GM15510 (cell line): ENCODE measurements around the gene PIGX.

Experiments
- POLR2A ChIP-seq: IDR thresholded peaks from 3 replicates; pipeline ENCODE4 v1.6.1; 2011; ENCODE audit warnings: borderline replicate concordance; ENCODE audit not compliant: insufficient read length; ENCODE audit errors: extremely low read depth

Gene PIGX

DNA sequence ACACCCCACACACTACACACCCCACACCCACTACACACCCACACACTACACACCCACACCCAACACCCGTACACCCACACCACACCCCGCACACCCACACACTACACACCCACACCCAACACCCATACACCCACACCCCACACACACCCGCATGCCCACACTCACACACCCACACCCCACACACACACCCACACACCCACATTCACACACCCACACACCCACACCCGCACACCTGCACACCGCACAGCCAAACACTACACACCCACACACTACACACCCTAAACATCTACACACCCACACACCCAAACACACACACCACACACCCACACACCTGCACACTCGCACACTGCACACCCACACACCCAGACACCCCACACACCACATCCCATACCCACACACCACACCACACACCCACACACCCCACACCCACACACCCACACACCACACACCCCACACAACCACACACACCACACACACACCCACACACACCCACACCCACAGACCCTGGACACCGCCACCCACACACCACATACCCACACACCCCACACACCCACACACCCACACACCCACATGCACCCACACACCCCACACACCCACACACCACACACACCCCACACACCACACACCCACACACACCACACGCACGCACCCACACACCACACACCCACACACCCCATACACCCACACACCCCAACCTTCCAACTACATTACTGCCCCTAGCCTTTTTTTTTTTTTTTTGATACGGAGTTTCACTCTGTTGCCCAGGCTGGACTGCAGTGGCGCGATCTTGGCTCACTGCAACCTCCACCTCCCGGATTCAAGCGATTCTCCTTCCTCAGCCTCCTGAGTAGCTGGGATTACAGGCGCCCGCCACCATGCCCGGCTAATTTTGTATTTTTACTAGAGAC, 17.0 kb upstream of the PIGX start:
- TF ChIP-seq POLR2A, result no peak

DNA sequence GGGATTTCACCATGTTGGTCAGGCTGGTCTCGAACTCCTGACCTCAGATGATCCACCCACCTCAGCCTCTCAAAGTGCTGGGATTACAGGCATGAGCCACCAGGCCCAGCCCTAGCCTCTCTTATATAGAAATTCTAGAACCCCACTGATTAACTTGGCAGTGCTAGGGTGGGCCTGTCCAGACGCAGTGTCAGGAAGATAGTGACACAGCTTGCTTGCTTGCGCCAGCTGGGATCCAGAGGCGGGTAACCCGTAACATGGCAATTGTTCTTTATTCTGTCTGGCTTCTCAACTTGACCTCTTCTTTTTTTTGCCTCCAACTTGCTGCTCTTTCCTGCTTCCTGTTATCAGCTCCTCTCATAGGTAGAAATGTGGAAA, 16.3 kb upstream of the PIGX start:
- TF ChIP-seq POLR2A, result no peak

DNA sequence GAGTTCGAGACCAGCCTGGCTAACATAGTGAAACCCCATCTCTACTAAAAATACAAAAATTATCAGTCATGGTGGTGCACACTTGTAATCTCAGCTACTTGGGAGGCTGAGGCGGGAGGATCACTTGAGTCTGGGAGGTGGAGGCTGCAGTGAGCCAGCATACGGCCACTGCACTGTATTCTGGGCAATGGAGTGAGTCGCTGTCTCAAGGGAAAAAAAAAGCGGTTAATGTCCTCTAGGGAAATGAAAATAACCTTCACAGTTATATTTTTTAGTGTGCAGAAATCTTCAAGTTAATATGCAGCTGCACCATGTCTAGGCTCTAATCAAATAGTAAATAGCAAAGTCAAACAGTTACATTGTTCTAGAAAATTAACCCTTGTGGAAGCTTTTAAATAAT, 14.9 kb upstream of the PIGX start:
- TF ChIP-seq POLR2A, result no peak

DNA sequence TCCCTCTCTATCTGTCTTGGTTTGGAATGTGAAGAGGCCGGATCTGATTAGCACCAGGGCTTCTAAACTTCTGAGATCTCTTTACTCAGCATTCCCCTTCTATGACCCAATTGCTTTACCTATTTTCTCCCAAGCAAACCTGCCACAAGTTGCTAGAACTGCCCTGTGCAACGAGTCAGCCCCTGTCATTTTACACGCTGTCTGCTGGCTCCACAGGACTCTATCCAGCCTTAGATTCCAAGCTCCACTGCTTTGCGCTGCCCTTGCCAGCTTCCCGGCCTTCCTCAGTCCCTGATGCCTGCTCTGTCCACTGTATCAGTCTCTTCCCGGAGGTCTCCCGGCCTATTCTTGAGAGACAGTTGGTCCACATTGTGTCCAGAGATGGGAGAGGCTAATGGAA, 12.4 kb upstream of the PIGX start:
- no peak for TF ChIP-seq POLR2A

DNA sequence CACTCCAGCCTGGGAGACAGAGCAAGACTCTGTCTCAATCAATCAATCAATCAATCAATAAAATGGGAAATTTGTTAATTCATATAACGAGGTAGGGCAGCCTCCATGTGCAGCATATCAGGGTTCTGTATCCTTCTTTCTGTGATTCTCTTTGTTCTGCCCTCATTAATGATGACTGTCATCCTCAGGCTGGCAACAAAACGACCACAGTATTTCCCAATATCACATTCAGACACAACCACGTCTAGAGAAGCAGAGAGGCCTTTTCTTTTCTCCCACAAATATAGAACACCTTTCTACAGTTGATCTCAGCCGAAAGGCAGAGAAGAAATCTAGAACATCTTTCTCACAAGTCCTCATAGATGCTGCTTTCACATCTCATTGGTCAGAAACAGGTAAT, 11.4 kb upstream of the PIGX start:
- no peak for TF ChIP-seq POLR2A

DNA sequence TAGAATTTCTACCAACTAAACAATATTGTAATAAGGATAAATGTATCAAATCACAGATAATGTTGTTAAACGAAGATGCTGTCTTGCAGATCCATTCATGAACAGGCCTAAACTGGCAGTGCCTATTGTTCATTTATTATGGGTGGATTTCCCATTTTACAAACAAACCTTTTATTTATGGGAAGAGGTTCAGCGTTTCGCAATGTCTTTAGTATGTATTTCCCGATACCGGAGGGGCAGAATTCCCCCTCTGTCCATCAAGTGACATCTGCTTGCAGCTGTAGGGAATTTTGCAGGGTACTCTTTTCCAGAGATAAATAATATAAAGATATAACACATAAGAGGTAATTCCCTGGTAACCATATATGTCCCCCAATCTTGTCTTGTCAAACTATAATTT, 5.8 kb upstream of the PIGX start:
- TF ChIP-seq POLR2A, result no peak

DNA sequence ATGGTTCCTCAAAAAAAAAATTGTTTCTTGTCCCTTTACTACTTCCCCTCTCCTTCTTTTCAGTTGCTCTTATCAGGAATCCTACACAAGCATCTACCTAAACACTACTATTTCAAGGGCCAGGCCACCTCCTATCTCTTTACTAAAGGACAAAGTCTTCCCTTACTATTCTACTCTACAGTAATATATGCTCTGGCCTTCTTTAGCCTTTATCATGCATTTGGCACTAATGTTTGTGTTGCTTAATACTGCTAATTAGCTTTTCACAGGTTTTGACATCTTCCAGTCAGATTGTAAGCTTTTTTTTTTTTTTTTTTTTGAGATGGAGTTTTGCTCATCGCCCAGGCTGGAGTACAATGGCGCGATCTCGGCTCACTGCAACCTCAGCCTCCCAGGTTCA, 5.4 kb upstream of the PIGX start:
- TF ChIP-seq POLR2A, result no peak

DNA sequence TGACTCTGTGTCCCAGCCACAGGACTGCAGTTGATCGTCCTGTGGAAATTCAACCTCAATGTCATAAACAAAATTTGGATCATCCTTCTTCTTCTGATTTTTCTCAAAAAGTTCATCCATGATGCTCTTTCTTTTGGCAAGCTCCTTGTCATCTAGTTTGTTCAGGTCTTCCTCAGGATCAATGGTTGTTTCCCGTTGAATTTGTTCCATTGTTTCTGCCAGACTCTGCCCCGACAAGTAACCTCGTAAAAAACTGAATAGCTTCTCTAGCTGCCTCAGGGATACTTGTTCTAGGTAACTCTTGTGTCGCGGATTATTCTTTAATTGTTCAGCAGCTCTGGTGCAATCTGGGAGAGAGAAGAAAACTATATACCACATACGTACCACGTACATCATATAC, 4.6 kb upstream of the PIGX start:
- TF ChIP-seq POLR2A, result no peak

DNA sequence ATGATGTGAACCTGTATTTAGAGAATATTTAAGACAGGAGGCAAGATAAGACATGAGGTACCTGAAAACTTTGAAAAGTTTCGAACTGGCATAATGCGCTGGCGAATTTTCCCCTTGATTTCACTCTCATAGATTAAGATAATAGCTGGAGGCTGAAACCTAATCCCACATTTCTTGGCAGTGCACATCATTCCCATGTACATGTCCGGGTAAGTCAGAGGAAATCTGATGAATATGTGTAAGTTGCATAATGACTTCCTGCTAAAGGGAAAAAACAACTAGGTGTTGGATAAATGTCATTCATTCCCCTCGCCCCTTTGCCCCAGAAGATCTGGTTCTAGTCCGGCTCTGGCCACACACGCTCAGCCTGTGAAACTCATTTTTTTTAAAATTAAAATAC, 3.7 kb upstream of the PIGX start:
- TF ChIP-seq POLR2A, result no peak

DNA sequence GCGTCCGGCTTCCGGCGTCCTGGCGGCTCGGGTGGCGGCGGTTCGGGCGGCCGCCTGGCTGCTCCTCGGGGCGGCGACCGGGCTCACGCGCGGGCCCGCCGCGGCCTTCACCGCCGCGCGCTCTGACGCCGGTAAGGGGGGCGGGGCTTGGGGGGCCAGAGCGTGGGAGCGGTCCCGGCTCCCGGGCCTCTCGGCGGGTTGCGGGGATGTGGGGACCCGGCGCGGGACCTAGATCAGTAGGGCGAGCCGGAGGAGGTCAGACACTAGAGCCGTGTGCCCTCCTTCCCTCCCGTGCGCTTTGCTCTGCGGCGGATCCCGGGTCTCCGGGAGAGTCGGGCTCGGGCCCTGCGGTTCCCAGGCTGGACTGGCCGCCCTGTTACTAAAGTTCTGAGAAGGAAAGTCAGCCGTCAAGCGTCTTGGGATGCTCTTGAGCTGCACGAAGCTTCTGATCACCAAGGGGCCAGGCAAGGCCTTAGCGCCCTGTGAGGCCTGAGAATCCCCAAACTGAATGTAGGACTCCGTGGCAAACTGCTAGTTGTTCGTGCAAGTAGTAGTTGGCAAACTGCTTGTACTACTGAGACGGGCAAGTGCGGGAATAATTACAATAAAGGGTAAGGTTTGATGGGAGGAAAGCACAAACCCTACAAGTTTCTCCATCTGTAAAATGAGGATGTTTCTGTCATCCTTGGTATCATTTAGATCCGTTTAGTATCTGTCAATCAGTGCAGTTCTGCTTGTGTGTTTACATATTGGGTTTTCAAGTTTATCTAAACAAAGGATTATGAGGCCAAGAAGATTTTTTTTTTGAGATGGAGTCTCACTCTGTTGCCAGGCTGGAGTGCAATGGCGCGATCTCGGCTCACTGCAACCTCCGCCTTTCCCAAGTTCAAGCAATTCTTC, 587 bp downstream of the PIGX start:
- TF ChIP-seq POLR2A, result no peak

DNA sequence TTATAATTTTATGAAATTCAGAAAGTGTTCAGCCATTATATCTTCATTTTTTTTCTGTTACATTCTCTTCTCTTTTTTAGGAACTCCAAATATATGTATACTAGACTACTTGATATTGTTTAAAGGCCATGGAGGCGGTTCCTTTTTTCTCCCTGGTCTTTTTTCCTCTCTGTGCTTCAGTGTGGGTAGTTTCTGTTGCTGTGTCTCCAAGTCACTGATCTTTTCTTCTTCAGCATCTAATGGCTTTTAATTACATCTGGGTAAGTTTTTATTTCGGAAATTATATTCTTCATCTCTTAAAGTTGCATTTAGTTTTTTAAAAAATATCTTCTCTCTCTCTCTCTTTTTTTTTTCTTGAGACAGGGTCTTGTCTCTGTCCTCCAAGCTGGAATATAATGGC, 8.9 kb downstream of the PIGX start:
- TF ChIP-seq POLR2A, result no peak

DNA sequence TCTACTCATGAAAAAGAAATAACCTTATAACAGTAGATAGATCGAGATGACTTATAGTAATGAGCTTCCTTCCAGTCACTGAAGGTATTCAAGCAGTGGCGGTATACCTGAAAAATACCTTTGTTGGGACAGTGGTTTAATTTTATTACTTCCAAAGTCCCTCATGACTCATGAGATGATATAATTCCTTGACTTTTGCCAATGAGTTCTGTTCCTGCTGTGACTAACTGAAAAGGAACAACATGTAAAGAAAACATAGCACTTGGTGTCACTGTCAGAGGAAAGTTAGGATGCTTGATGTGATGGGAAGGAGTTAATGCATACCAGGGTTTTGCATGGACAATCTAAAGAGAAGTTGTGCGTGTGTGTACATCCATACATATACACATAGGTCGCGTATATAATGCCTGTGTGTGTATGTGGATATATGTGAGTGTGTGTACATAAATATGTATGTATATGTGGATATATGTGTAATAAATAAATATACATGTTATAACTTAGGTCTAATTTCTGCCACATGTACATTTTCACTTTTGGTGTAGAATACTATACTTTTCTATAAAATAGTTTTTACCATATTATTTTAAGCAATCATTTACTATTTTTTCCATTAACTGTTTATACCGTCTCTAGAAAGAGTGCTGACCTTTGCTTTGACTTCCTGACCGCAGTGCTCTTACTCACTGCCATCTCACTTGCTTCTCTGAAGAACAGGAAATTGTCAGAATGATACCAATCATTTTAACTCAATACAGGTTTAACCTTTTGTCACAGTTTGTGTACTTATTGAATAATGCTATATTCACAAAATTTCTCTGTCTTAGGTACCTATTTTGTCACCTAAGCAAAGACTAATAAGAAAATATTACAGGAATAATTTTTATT, 14.9 kb downstream of the PIGX start:
- TF ChIP-seq POLR2A, result no peak

DNA sequence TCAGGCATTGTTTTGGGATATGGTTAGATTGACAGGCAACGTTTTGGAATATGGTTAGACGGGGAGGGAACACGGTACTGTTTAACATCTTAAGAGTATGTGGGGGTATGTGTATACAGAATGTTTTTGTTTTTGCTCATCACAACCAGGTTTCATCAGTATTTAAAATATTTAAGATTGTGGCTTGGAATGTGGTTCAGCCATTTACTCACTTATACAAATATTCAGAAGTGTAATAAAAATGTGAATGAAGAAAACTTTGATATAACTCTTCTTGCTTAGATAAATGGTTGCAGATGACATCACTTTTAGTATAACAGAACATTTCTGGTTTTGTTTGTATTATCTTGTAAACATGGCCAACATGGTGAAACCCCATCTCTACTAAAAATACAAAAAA, 23.6 kb downstream of the PIGX start:
- no peak for TF ChIP-seq POLR2A

DNA sequence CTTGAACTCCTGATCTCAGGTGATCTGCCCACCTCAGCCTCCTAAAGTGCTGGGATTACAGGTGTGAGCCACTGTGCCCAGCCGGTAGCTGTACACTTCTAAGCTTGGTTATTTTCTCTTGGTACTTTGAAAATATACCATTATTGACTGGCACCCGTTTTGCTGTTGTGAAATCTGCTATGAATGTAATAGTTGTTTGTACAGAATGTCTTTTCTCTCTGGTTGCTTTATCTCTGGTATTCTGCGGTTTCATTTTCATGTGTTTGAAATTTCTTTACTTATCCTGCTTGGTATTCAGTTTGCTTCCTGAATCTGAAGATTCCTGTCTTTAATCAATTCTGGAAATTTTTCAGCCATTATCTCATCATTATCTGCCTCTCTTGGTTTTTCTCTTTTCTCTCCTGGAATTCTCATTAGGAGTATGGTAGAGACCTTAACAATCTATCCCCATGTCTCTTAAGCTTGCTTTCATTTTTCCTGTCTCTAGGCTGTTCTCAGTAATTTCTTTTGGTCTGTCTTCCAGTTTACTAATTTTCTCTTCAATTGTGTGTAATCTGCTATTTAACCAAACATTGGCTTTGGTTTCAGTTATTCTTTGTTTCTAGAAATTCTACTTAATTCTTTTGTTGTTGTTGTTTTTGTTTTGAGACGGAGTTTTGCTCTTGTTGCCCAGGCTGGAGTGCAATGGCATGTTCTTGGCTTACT, 24.6 kb downstream of the PIGX start:
- TF ChIP-seq POLR2A, result no peak

DNA sequence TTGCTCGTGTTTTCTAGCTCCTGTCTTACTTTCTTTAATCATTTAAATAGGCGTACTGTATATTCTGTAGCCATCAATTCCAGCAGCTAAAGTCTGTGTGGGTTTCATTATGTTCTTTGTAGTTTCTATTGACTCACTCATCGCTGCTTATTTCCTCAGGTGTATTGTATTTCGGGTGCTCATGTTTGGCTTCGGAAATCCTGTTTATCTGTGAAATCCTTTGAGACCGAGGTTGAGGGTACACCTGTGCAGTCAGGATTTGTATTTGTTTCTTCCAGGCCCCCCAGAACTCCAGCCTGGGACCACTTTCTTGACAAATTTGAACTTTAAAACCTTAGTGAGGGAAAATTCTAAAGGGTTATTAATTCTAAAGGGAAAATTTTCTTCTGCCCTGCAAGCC, 25.5 kb downstream of the PIGX start:
- TF ChIP-seq POLR2A, result no peak
